Activated CD4-positive, alpha-beta T cell treated with anti-CD3 and anti-CD28 coated beads, Interleukin-2, amount 10 ng/mL, durations not matched to agents 7 days and 5 days (primary cell): ENCODE measurements around the gene SLC9A8. TPM values are rescaled to one million over a fixed set of nuclear protein-coding genes. Genes with fewer than 3 reads are reported as not detected.

Experiments used
- CTCF ChIA-PET: fragments of 350-600 bp; sonication (Branson Sonifier 250); formaldehyde crosslinking; loops from one replicate; lab custom pipeline; 2021; ENCODE audit warnings: antibody characterized with exemption; lab: Charles Lee
- POLR2A ChIA-PET: fragments of 350-600 bp; sonication (Branson Sonifier 250); formaldehyde crosslinking; loops from one replicate; lab custom pipeline; 2021; ENCODE audit warnings: antibody characterized with exemption; lab: Charles Lee
- DNase-seq: peaks from one replicate; pipeline ENCODE4 v3.0.0-alpha.2; 2020
- H3K27ac Mint-ChIP-seq: one replicate; pipeline ENCODE4 v1.8.0; 2021; ENCODE audit warnings: mild to moderate bottlenecking, moderate library complexity, mixed read lengths
- H3K27me3 Mint-ChIP-seq: one replicate; pipeline ENCODE4 v1.8.0; 2021; ENCODE audit warnings: mixed read lengths
- H3K36me3 Mint-ChIP-seq: one replicate; pipeline ENCODE4 v1.8.0; 2021; ENCODE audit warnings: low read depth, mixed read lengths
- H3K4me1 Mint-ChIP-seq: one replicate; pipeline ENCODE4 v1.8.0; 2021; ENCODE audit warnings: mixed read lengths
- H3K4me3 Mint-ChIP-seq: one replicate; pipeline ENCODE4 v1.8.0; 2021; ENCODE audit warnings: mild to moderate bottlenecking, moderate library complexity, mixed read lengths
- H3K9me3 Mint-ChIP-seq: one replicate; pipeline ENCODE4 v1.8.0; 2021; ENCODE audit warnings: mixed read lengths
- total RNA-seq, 2 experiments: library from RNA; stranded (reverse); gene quantifications; one replicate each; pipeline ENCODE4 v1.2.3, GENCODE V29; 2021

The SLC9A8 gene
- total RNA-seq, 2 experiments from 2014 or later, result 21.4 to 23.1 TPM

DNA sequence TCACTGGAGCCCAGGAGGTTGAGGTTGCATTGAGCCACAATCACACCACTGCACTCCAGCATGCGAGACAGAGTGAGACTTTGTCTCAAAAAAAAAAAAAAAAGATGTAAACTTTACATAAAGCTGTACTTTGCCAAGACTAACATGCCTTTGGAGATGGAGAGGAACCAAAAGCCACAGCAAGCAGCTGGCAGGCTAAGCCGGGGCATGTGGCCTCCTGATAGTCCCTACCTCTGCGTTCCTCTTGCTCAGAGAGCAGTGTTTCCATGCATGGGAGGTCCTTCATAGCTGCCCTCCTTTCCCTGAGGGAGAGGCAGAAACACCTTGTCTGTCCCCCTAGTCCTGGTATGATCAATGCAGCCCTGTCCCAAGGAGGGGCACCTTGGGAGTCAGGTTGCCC is 67.5 kb downstream of the SLC9A8 start:
- no peak for DNase-seq
- no peak overlapping the region for H3K27ac Mint-ChIP-seq
- no peaks in the 10 kb centered on the region for H3K9me3 Mint-ChIP-seq
- ChIA-PET CTCF (interaction anchor here (0.6 kb wide), 2 partner anchors 36 to 508 kb away, joined by 3 read pairs; no protein-coding TSS in a partner anchor), POLR2A (no interaction called here)
- H3K4me1 Mint-ChIP-seq, result no peaks in the 10 kb centered on the region
- peaks cover 26% of the 10 kb centered on the region for H3K36me3 Mint-ChIP-seq
- no peak overlapping the region for H3K4me3 Mint-ChIP-seq
- H3K27me3 Mint-ChIP-seq, result no peaks in the 10 kb centered on the region

DNA sequence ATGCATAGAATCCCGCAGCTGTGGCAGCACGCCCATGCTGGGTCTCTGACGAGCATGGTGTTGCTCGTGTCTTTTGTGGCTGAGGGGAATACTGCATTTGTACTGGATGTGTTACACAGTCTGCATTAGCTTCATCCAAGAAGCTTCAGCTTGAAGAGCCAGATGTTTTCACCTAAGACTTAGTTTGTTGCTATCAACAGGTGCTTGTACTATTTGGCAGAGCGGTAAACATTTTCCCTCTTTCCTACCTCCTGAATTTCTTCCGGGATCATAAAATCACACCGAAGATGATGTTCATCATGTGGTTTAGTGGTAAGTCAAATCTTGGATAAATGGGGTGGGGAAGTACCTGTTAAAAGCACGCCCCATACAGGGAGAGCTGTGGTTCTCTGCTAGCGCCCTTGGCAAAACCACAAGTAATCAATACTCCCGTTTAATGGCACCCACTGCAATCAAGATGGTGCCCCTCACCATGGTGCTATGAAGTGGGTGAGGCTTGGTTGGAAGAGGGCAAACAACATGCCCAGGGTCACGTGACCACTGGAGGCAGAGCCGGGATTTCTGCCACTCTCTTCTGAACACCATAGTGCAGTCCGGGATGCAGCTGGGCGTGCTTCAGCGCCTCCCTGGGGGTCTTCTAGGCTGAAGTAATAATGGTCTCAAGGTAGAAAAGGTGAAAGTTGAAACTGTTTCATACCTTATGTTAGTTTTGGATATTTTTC is 68.3 kb downstream of the SLC9A8 start:
- Mint-ChIP-seq H3K9me3 (no peaks in the 10 kb centered on the region), H3K27me3 (no peaks in the 10 kb centered on the region), H3K4me1 (no peaks in the 10 kb centered on the region), H3K4me3 (no peak overlapping the region), H3K27ac (no peak overlapping the region), H3K36me3 (peaks cover 25% of the 10 kb centered on the region)
- no peak for DNase-seq
- ChIA-PET CTCF (interaction anchor here (0.6 kb wide), 2 partner anchors 37 to 509 kb away, joined by 3 read pairs; no protein-coding TSS in a partner anchor), POLR2A (no interaction called here)

DNA sequence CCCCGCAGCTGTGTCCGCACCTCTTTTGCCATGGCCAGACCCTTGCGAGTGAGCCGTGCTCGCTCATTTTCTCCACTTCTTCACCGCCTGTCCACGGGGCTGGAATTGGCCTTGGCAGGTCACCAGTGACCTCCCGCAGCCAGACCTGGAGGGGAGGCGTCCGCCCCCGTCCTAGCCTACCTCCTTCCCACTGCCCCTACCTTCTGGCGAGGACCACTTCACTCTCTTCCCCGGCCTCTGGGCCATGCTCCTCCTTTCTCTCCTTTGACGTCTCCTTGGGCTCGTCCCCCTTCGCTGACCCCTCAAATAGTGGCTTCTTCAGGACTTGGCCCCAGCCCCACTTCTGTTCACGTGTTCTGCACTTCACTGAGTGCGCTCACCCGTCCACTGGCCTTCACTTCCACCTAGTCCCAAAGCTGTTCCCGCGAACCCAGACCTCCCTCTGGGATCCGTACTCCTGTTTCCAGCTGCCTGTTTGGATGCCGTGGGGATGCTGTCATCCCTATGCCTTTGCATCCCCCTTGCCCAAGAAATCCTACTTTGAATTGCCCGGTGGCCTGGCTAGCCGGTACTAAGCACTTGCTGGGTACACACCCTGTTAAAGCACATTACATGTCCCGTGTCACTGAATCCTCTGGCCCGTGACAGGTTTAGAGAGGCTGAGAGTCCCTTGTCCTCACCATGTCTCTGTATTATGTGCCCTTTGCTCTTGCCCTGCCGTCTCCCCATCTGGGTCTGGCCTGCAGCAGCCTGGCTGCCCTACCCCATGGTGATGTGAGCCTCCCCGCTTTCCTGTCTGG is 69.7 kb downstream of the SLC9A8 start:
- H3K9me3 Mint-ChIP-seq, result no peaks in the 10 kb centered on the region
- H3K27me3 Mint-ChIP-seq, result no peaks in the 10 kb centered on the region
- peak overlapping the region; percentile 5 for H3K27ac Mint-ChIP-seq
- ChIA-PET POLR2A (no interaction called here), CTCF (interaction anchor here (1.0 kb wide), 1 partner anchor 32 kb away, joined by 3 read pairs; no protein-coding TSS in a partner anchor)
- DNase-seq, result no peak
- H3K4me3 Mint-ChIP-seq, result no peak overlapping the region
- H3K4me1 Mint-ChIP-seq, result no peaks in the 10 kb centered on the region
- H3K36me3 Mint-ChIP-seq, result peaks cover 25% of the 10 kb centered on the region

GRCh38 chr20:49883246-49883802 is 70.7 kb downstream of the SLC9A8 start:
- Mint-ChIP-seq H3K4me1 (peaks cover under 1% of the 10 kb centered on the region), H3K27ac (no peak overlapping the region), H3K9me3 (no peaks in the 10 kb centered on the region), H3K36me3 (peaks cover 21% of the 10 kb centered on the region), H3K4me3 (no peak overlapping the region), H3K27me3 (no peaks in the 10 kb centered on the region)
- CTCF ChIA-PET, result interaction anchor here (1.1 kb wide), 1 partner anchor 273 kb away, joined by 3 read pairs; no protein-coding TSS in a partner anchor
- no peak for DNase-seq
- POLR2A ChIA-PET, result no interaction called here

DNA sequence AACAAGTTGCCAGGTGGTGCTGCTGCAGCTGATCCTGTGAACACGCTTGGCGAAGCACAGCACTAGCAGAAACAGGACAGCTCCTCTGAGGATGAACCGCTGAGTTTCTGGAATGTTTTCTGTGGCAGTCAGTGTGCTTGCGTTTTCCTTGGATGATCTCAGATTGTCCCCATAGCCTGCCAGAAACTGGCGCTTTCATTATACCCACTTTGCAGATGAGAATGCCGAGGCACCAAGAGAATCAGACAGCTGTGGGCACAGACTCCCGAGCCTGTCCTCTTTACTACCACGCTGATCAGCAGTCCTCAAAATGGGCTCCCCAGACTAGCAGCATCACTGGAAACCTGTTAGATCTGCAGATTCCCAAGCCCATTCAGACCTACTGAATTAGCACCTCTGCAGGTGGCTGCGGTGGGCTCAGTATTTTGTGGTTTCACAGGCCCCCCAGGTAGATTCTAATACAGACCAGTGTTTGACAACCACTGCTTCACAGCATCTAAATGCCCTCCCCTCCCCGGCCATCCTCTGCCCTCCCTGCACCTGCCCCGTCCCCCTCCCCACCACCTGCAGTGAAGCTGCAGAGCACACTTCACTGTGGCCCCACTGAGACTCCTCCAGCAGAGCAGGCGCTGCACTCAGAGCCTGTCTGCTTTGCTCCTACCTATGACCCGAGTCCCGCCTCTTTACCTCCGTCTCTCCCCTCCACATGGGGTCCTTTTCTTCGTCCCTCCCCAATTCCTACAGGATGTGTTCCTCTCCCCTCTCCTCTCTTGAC is 73.1 kb downstream of the SLC9A8 start:
- peaks cover 26% of the 10 kb centered on the region for H3K36me3 Mint-ChIP-seq
- CTCF ChIA-PET, result interaction anchor here (0.9 to 1.7 kb wide), 2 partner anchors 26 to 270 kb away, joined by 3 to 4 read pairs; no protein-coding TSS in a partner anchor
- H3K9me3 Mint-ChIP-seq, result no peaks in the 10 kb centered on the region
- peaks cover 4% of the 10 kb centered on the region for H3K4me1 Mint-ChIP-seq
- no peaks in the 10 kb centered on the region for H3K27me3 Mint-ChIP-seq
- H3K4me3 Mint-ChIP-seq, result no peak overlapping the region
- no peak for DNase-seq
- POLR2A ChIA-PET, result interaction anchor here (0.6 kb wide), 1 partner anchor 26 kb away, joined by 4 read pairs; no protein-coding TSS in a partner anchor
- H3K27ac Mint-ChIP-seq, result no peak overlapping the region

DNA sequence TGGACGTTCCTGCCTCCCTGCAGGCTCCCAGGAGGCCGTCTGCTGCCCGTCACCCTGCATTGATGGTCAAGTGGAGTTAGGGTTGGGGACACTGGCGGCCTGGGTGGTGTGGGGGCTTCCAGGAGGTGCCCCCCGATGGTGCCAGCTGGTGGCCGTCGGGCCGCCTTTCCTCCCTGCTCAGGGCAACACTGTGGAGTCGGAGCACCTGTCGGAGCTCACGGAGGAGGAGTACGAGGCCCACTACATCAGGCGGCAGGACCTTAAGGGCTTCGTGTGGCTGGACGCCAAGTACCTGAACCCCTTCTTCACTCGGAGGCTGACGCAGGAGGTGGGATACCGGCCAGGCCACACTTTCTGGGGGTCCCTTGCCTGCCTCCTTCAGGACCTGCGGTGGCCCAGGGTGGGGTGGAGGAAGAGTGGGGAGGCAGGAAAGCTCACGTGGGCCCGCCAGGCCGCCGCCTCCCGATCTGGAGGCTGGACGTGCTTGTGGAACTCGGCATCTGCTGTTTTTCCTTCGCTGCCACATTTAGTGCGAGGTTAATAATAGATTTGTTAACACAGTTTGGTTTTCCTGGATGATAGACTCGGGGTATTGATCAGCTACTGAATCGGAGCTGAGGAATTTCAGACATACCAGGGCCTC is 74.1 kb downstream of the SLC9A8 start:
- Mint-ChIP-seq H3K27me3 (no peaks in the 10 kb centered on the region), H3K36me3 (peaks cover 22% of the 10 kb centered on the region), H3K9me3 (no peaks in the 10 kb centered on the region), H3K4me3 (no peak overlapping the region), H3K27ac (no peak overlapping the region), H3K4me1 (peaks cover 4% of the 10 kb centered on the region)
- CTCF ChIA-PET, result interaction anchor here (0.9 to 1.7 kb wide), 5 partner anchors 27 to 345 kb away, joined by 3 to 4 read pairs (median 3); no protein-coding TSS in a partner anchor
- POLR2A ChIA-PET, result no interaction called here
- no peak for DNase-seq

GRCh38 chr20:49887251-49888211 is 74.9 kb downstream of the SLC9A8 start:
- no peak for DNase-seq
- H3K4me1 Mint-ChIP-seq, result peaks cover 8% of the 10 kb centered on the region
- H3K9me3 Mint-ChIP-seq, result no peaks in the 10 kb centered on the region
- no peak overlapping the region for H3K27ac Mint-ChIP-seq
- peaks cover 22% of the 10 kb centered on the region for H3K36me3 Mint-ChIP-seq
- ChIA-PET CTCF (interaction anchor here (0.6 to 1.9 kb wide), 13 partner anchors 9 to 346 kb away, joined by 3 to 6 read pairs (median 3); no protein-coding TSS in a partner anchor), POLR2A (no interaction called here)
- no peaks in the 10 kb centered on the region for H3K27me3 Mint-ChIP-seq
- no peak overlapping the region for H3K4me3 Mint-ChIP-seq

- CTCF ChIA-PET, result interaction anchor here (0.6 to 1.9 kb wide), 12 partner anchors 8 to 343 kb away, joined by 3 to 6 read pairs (median 3); no protein-coding TSS in a partner anchor
- no peaks in the 10 kb centered on the region for H3K9me3 Mint-ChIP-seq
- no peak overlapping the region for H3K4me3 Mint-ChIP-seq
- POLR2A ChIA-PET, result no interaction called here
- no peaks in the 10 kb centered on the region for H3K27me3 Mint-ChIP-seq
- peak; percentile 61 for DNase-seq
- H3K36me3 Mint-ChIP-seq, result peaks cover 20% of the 10 kb centered on the region
- peak overlapping the region; percentile 57 for H3K27ac Mint-ChIP-seq
- H3K4me1 Mint-ChIP-seq, result peaks cover 16% of the 10 kb centered on the region
Measured at GRCh38 chr20:49888212-49889000, 75.8 kb downstream of the SLC9A8 start.

DNA sequence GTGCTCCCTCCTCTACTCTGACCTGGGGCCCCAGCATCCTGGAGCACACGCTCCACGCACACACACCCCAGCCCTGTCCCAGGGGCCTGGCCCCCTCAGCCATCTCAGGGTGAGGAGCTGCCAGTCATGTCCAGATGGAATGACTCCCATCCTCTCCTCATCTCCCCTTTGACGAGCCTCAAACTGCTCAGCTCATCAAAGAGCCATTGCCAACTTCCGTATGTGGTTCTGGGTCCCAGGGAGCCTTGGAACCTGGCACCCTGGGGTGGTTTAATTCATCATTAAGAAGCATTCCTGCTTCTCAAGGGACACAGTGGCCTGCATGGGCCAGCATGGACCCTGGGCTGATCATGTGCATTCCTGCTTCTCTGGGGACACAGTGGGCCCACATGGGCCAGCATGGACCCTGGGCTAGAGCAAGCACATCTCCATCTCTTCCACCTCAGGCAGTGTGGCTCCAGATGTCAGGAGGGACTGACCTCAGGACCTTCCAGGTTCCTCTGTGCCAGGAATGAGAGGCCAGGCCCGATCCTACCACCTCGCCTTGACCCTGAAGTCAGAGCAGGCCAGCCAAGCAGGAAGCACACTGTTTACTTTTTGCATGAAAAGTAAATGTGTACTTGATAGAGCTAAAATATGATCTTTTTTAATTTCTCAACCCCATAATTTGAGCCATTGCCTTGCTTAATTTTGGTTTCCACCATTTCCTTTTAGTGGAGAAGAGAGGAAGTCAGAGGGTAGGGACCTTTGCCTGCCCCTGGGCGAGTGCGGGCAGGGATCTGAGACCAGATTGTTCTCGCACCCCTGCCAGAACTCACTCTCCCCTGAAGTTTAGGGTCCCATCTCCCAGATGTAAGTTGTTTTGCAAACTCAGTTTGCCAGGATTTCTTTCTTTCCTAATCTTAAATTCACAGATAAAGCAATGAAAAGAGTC is 76.6 kb downstream of the SLC9A8 start:
- H3K36me3 Mint-ChIP-seq, result peaks cover 16% of the 10 kb centered on the region
- DNase-seq, result no peak
- no peak overlapping the region for H3K27ac Mint-ChIP-seq
- H3K4me3 Mint-ChIP-seq, result no peak overlapping the region
- no peaks in the 10 kb centered on the region for H3K27me3 Mint-ChIP-seq
- no peaks in the 10 kb centered on the region for H3K9me3 Mint-ChIP-seq
- ChIA-PET POLR2A (no interaction called here), CTCF (interaction anchor here (0.6 to 1.9 kb wide), 10 partner anchors 7 to 344 kb away, joined by 3 to 6 read pairs (median 3); no protein-coding TSS in a partner anchor)
- peaks cover 25% of the 10 kb centered on the region for H3K4me1 Mint-ChIP-seq
